Measurements from ENCODE around the gene DNHD1.

- TF ChIP-seq CREB1 (IDR thresholded peaks at IDR 0.05; ENCODE audit: low read depth) (no peak), YY1 (IDR thresholded peaks at IDR 0.05; ENCODE audit: low read depth) (no peak), MAX (IDR thresholded peaks at IDR 0.05) (no peak), CEBPB (IDR thresholded peaks at IDR 0.05) (no peak), TAF1 (IDR thresholded peaks at IDR 0.05; ENCODE audit: low read depth) (no peak), EGR1 (IDR thresholded peaks at IDR 0.05) (no peak), TEAD4 (IDR thresholded peaks at IDR 0.05) (no peak), RAD21 (IDR thresholded peaks at IDR 0.05; ENCODE audit: low read depth) (no peak), ZBTB7A (IDR thresholded peaks at IDR 0.05; ENCODE audit: low read depth) (no peak), REST (IDR thresholded peaks at IDR 0.05; ENCODE audit: low read depth) (no peak), EP300 (IDR thresholded peaks at IDR 0.05; ENCODE audit: borderline replicate concordance) (no peak)
Measured at GRCh38 chr11:6579681-6580080, 82.6 kb downstream of the DNHD1 start.

All from Ishikawa (cell line).